ENCODE results near the gene RFX1. TPM values are rescaled to one million over a fixed set of nuclear protein-coding genes. Genes with fewer than 3 reads are reported as not detected.

The RFX1 gene
- total and polyA plus RNA-seq, 7 donors, result 1.6 to 7.9 (median 2.1) TPM

GRCh38 chr19:14033946-14034345 is 27.8 kb upstream of the RFX1 start:
- H3K9me3 ChIP-seq, result no peaks in the 10 kb centered on the region
- H3K4me3 ChIP-seq, result no peak overlapping the region
- H3K27ac ChIP-seq, result no peak overlapping the region
- H3K36me3 ChIP-seq, result no peaks in the 10 kb centered on the region
- H3K4me1 ChIP-seq, result peaks cover 0 to 14% (median 12%) of the 10 kb centered on the region in 4 donors
- 87 to 97% methylated on average over 2 of the region's 2 CpGs for WGBS, 2 donors
- peaks cover 0 to 28% (median 14%) of the 10 kb centered on the region in 3 donors for H3K27me3 ChIP-seq
- TF ChIP-seq POLR2A (IDR thresholded peaks at IDR 0.05) (no peak), EP300 (IDR thresholded peaks at IDR 0.05) (no peak), POLR2AphosphoS5 (IDR thresholded peaks at IDR 0.05) (no peak), CTCF (IDR thresholded peaks at IDR 0.05) (no peak)
- DNase-seq, result no peak
- intact Hi-C loops (cut with DNase I), result no loop called here

GRCh38 chr19:14031719-14032480 is 25.8 kb upstream of the RFX1 start, which contains the start of gene IL27RA:
Gene IL27RA, plus strand, starts transcription at chr19:14031762. Its CDS starts 111 bp downstream, at chr19:14031873.
- H3K27me3 ChIP-seq, result peaks cover 0 to 34% (median 14%) of the 10 kb centered on the region in 3 donors
- H3K27ac ChIP-seq, result peak within 1 kb of the TSS; percentile 36 to 63 (median 48)
- 0 to 1% methylated on average over 63 of the region's 63 CpGs for WGBS, 2 donors
- H3K4me3 ChIP-seq, result peak within 1 kb of the TSS; percentile 38 to 60 (median 50)
- DNase-seq, result peak; percentile 69
- no peaks in the 10 kb centered on the region for H3K9me3 ChIP-seq
- intact Hi-C loops (cut with DNase I), result no loop called here
- TF ChIP-seq POLR2A (IDR thresholded peaks at IDR 0.05) (no peak), EP300 (IDR thresholded peaks at IDR 0.05) (no peak), POLR2AphosphoS5 (IDR thresholded peaks at IDR 0.05) (no peak), CTCF (IDR thresholded peaks at IDR 0.05) (peak in 3 of 4 experiments; percentile 33 to 42 (median 38))
- H3K36me3 ChIP-seq, result no peaks in the 10 kb centered on the region
- peaks cover 0 to 14% (median 12%) of the 10 kb centered on the region in 4 donors for H3K4me1 ChIP-seq

GRCh38 chr19:14030997-14031718 is 25.0 kb upstream of the RFX1 start:
- peaks cover 0 to 14% (median 12%) of the 10 kb centered on the region in 4 donors for H3K4me1 ChIP-seq
- H3K9me3 ChIP-seq, result no peaks in the 10 kb centered on the region
- H3K27ac ChIP-seq, result peak overlapping the region in 3 of 4 donors; percentile 36 to 63 (median 42)
- no peak for TF ChIP-seq EP300 (IDR thresholded peaks at IDR 0.05)
- no peak for TF ChIP-seq CTCF (IDR thresholded peaks at IDR 0.05)
- no peak for TF ChIP-seq POLR2AphosphoS5 (IDR thresholded peaks at IDR 0.05)
- TF ChIP-seq POLR2A (IDR thresholded peaks at IDR 0.05), result no peak
- H3K36me3 ChIP-seq, result no peaks in the 10 kb centered on the region
- peaks cover 0 to 34% (median 14%) of the 10 kb centered on the region in 3 donors for H3K27me3 ChIP-seq
- 21 to 22% methylated on average over 20 of the region's 20 CpGs for WGBS, 2 donors
- no peak for DNase-seq
- intact Hi-C loops (cut with DNase I), result no loop called here
- H3K4me3 ChIP-seq, result peak overlapping the region; percentile 38 to 60 (median 50)

- Histone ChIP-seq H3K4me1 (peaks cover 0 to 14% (median 12%) of the 10 kb centered on the region in 4 donors), H3K9me3 (no peaks in the 10 kb centered on the region), H3K27me3 (peaks cover 0 to 33% (median 14%) of the 10 kb centered on the region in 3 donors)
Observed at GRCh38 chr19:14028901-14029300, 22.8 kb upstream of the RFX1 start.

More at GRCh38 chr19:14028901-14029300, 22.8 kb upstream of the RFX1 start:
- intact Hi-C loops (cut with DNase I), result no loop called here
- H3K27ac ChIP-seq, result no peak overlapping the region
- DNase-seq, result no peak
- 80 to 87% methylated on average over 4 of the region's 4 CpGs for WGBS, 2 donors
- H3K4me3 ChIP-seq, result no peak overlapping the region
- no peaks in the 10 kb centered on the region for H3K36me3 ChIP-seq
- TF ChIP-seq EP300 (IDR thresholded peaks at IDR 0.05), result no peak
- no peak for TF ChIP-seq POLR2AphosphoS5 (IDR thresholded peaks at IDR 0.05)
- TF ChIP-seq CTCF (IDR thresholded peaks at IDR 0.05), result no peak
- TF ChIP-seq POLR2A (IDR thresholded peaks at IDR 0.05), result no peak
